T1000 (cell line): ENCODE measurements around the gene USP15.

Experiments
- DNase-seq: peaks from one replicate; lab custom pipeline; 2025; ENCODE audit warnings: mixed read lengths; lab: John Stamatoyannopoulos, UW

USP15 gene

DNA sequence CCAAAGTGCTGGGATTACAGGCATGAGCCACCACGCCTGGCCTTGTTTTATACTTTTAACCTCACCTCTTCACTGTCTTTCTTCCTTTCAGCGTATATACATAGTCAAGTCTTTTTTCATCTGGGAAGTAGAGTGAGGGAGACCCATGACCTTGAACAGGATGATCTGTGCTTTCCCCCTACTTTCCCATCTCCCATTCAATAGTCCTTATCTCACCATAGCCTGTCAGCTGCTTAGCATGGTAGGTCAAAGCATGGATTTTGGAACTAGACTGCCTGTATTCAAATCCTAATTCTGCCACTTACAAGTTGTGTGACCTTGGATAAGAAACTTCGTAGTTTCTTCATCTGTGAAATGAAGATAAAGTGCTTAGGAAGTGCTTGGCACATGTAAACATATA is 110.0 kb downstream of the USP15 start:
- no peak for DNase-seq

DNA sequence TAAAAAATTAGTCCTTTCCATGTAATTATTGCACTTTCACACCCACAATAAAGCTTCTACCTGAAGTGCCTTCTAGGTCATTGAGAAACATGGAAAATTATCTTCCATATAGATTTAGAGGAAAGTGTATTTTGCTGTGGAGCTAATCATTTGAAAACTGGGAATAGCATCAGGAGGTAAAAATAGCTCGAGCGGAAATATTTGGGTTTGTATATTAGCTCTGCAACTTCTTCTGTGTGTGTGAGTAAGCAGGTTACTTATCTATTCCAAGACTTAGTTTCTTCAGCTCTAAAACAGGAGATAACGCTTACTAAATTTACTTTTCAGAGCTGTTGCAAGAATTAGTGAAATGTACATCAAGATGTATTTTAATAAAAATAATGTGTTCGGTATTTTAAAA is 111.5 kb downstream of the USP15 start:
- no peak for DNase-seq

DNA sequence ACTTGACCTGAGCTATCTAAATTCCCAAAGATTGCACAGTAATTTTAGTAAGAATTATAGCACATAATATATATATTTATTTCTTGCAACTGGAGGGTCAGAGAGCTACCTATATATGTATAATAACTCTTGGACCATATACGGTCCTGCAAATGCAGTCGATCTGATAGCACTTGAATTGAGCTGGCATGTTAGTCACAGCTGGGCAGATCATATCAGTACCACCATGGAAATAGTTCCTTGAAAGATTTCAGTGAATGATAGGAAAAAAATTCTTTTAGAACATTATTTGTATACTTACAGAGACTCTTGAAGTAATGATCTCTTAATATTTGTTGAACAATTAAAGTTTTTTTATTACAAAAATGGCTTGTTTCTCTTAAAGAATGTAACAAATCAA is 111.9 kb downstream of the USP15 start:
- DNase-seq = no peak

DNA sequence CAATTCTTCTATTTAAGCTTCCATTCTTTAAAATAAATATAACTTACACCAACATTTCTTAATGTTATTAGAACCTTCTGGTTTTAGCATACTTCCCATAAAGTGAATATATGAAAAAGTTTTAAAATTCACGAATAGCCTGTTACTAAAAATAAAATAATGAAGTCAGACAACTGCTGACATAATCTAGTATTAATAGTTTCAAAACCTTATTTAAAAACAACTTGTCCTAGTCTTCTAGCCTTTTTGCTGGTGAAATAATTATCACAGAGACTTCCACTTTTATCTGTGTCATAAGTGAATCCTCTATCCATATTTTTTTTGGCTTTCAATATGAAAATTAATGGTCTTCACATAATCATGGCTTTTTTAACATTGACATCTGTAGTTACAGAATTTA is 112.6 kb downstream of the USP15 start:
- no peak for DNase-seq

DNA sequence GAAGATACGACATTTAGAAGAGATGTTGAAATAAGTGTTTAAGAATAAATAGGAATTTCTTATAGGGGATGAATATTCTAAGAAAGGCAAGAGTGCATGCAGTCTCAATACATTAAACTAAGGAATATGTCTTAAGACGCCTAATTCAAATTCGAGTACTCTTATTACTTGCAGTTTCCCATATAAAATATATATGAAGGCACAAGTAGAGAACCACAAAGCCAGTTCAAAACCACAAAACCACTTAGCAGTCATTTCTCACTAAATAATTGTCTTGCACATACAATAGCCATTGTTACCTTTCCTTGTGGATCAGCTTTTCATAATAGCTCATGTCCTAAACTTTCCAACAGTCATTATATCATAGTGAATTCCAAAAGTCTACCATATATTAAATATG is 115.4 kb downstream of the USP15 start:
- no peak for DNase-seq

DNA sequence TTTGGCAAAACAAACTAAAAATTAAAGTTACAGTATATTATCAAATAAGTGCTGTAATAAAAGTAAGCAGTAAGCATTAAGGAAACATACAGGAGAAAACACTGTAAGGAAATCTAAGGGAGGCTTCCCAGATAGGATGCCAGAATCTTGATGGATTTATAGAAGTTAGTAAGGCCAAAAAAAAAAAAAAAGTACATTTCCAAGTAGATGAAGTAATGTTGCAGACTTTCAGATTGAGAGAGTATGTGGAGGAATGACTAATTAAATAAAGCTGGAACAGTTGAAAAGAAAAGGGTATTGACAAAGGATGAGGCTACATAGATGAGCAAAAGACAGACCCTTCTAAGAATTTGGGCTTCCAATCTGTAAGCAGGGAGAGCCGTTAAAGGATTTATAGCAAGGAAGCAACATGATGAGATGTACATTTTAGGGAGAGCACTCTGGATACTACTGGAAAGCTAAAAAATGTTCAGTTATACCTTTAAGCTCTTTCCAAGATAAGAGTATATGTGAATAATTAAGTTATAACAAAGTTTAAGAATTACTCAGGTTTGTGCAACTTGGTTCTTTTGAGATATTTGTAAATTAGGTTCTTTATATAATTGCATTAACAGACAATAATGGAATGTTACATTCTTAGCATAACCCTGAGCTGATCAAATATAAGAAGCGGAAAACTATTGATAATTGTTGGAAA is 119.0 kb downstream of the USP15 start:
- DNase-seq = no peak

DNA sequence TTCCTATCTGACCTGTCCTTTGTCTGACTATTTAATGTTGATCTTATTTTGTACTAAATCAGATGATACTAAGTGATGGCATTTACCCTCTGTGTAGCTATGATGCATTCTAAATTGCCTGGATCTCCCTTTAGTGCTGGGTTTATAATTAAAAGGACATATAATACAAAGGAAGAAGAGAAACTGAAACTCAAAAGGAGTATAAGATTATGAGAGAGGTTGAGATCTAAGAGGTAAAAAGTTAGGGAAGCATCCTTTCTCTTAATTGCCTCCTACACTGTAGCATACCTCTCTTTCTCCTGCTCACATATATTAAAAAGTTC is 119.5 kb downstream of the USP15 start:
- DNase-seq = no peak

DNA sequence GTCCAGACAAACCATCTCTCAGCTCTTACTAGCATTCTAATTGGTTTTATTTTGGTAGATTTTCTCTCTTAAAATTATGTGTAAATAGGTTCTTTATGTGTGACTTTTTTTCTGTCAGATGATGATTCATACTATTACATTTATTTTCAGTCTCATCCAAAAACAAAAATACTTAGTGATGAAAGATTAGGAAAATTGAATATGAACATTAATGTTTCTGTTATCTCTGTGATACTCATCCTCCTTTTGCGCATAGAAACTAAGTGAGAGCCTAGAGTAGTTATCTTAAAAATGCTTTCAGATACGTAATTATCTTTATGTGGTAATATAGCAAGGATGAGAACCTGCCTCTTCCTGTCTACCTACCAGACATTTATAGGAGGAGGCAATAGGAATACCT is 122.3 kb downstream of the USP15 start:
- DNase-seq = no peak

DNA sequence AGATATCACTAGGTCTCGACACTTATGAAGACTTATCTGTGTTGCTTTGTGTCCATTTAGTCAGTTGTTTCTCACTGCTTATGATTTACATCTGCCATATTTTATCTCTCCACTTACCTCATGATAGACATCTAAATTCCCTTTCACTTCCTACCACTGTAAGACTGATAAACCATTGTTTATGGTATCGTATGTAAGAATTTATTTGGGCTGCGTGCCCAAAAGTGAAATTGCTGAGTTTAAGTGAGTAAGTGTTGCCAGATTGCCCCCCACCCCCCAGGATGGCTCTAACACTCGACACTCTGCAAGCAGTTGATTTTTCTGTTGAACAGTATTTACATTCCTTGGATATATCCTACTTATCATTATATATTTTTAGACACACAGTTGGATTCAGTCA is 136.5 kb downstream of the USP15 start:
- DNase-seq = no peak

DNA sequence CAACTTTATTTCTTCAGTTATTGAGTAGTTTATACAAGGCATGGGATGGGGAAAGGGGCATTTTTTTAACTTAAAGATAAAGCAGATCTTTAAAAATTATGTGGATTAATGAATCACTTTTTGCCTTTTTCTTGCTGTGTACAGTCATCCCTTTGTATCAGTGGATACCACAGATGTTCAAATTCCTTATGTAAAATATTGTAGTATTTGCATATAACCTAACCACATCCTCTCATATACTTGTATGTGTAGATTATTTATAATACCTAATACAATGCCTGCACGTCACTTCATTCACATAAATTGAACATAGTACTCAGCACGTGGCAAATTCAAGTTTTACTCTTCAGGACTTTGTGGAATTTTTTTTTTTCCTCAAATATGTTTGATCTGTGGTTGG is 139.9 kb downstream of the USP15 start:
- no peak for DNase-seq

DNA sequence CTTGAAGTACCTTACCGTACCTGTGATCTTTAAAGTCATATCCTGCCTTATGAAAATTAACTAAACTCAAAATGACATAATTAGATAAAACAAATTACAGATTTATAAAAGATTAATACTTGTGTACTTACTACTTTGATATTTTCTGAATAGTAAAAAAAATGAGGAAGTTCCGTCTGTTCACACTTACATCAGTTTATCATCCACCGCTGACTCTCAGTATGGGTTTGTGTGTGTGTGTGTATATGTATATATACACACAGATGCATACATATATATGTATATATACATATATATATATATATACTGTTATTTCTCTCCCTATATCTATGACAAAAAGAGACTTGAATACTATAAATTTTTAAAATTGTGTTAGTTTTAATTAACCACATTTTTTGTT is 141.4 kb downstream of the USP15 start:
- no peak for DNase-seq

DNA sequence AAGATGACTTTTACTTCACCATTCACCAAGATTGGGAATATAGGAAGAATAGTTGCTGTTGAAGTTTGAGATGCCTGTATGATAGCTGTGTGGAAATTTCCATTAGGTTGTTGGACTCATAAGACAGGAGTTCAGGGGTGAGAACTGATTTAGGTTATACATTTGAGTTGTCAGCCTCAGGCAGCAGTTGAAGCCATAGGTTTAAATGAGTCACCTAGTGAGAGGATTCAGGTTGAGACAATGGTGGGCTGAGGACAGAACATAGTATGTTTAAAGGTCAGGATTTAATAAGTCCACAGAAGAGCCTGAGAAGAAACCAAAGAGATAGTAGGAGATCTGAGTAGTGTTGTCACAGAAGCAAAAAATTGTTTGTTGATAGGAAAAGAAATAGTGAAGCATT is 142.8 kb downstream of the USP15 start:
- DNase-seq = no peak

DNA sequence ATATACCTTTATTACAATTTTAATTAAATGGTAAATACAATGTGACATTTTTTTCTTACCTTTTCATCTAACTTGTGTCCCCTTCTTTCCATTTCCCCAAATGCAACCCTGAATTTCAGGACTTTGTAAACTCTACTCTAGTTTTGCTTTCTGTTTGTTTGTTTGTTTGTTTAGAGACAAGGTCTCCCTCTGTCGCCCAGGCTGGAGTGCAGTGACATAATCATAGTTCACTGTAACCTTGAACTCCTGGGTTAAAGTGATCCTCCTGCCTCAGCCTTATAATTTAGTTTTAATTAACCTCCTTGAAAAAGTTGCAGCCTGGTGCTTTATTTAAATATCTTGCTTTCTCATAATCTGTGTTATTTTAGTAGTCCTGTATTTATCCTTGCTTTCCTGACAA is 147.4 kb downstream of the USP15 start:
- no peak for DNase-seq

DNA sequence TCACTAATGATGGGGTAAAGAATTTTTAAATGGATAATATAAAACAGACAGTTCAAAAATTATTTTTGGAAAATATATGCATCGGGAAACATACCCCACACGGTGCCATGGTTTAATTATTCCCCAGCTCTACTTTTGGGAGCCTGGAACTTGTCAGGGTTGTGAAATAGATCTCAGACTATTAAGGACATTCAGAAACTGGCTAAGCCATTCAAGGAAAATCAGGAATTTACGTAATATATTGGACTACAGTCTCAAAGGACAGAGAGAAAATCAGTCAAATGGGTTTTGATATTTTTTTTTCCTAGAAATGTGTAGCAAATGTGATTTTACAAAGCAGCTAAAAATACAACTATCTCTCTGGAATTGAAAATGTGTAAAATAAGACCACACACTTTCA is 148.9 kb downstream of the USP15 start:
- DNase-seq = no peak

DNA sequence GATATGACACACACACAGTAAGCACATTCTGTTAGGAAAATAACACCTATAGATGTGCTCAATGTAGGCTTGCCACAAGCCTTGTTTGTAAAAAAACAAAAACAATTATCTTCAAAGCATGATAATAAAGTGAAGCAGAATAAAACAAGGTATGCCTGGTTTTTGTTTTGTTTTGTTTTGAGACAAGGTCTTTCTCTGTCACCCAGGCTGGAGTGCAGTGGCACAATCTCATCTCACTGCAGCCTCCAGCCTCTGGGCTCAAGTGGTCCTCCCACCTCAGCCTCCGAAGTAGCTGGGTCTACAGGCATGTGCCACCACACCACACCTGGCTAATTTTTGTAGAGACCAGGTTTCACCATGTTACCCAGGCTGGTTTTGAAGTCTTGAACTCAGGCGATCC is 154.0 kb downstream of the USP15 start:
- no peak for DNase-seq

DNA sequence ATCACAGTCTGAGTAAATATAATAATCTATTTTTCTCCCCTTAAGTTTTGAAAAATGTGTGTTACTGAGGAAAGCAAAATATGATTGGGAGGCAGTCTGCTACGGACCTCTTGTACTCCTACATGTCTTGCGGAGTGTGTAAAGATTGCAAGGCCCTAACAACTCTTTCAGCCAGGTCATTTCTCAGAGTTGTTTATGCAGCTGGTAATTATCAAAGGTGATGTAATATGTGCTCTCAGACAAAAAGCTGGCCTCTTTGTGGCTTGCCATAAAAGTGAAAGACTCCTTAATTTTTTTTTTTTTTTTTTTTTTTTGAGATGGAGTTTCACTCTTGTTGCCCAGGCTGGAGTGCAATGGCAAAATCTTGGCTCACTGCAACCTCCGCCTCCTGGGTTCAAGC is 165.9 kb downstream of the USP15 start:
- DNase-seq = no peak

DNA sequence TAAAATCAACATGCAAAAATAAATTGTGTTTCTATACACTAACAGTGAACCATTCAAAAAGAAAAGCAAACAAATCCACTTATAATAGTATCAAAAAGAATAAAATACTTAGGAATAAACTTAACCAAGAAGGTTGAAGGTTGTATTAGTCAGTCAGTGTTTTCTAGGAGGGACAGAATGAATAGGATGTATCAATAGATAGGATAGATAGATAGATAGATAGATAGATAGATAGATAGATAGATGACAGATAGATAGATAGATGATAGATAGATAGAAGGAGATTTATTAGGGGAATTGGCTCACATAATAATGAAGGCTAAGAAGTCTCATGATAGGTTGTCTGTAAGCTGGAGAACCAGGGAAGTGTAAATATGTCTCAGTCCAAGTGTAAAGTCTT is 169.3 kb downstream of the USP15 start:
- no peak for DNase-seq

DNA sequence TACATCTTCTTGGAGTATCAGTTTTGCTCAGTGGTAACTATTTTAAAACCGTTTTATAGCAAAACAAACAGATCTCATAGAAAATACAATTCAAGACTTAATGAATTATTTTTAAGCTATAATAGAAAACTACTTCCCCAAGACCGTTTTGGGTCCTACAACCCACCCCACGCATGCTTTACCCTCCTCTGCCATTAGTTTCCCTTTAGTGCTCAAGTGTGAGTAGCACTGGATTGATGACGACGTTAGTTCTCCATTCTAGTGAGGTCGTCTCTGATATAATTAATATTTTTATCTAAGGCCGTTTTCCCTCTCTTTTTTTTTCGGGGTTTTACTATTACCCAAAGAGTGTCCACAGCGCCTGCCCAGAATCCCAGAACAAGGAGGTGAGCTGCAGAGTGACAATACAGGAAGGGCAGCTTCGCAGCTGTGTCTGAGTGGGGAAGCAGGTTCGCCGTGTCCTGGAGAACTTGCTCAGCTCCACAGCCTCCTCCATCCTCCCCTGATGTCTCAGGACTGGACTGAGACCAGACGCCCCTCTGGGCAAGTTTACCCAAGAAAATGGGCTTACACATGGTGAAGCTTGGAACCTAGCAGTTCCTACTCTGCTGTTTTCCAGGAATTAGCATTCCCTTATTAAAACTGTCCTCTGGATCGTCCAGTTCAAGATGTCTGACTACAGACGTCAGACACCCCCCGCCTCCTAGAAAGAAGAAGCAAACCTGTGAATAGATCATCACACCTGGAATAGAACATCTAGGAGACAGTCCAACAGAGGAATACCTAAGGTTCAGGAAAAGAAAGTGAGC is 174.5 kb downstream of the USP15 start:
- DNase-seq = no peak

DNA sequence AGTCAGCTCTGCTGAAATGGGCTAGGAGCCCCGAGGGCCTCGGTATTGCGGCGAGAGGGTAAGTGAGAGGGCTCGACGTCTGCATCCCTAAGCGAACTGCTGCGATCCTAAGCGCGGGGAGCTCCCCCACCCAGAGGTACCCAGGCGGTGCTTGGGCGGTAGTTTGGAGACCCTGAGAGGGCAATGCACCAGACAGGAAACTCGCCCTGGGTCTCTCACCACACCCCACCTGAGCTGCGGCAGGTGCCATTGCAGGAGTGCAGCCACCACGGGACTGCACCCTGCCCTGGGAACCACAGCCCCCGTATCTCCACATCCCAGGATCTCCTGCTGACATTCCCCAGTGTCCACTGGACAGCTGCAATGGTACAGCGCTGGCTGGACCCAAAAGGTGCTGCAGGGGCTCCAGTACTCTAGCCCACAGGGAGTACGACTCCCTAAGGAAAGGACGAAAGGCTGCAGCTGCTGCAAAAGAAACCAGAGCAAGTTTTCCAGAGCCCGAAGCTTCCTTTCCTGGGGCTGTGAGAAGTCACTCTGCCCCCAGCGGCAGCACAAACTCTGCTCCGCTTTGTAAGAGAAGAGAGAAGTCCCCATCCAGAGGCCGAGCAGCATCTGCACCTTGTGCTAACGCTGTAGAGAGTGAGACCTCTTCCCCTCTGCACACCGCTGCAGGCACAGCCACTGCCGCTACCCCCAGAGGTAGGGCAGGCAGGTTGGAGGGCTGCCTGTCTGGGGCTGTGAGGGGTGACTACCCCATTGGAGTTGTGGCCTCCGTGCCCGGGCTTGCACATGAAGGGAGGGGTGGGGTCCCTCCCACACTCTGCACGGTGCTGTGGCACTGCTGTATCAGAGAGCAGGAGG is 175.3 kb downstream of the USP15 start:
- DNase-seq = no peak

DNA sequence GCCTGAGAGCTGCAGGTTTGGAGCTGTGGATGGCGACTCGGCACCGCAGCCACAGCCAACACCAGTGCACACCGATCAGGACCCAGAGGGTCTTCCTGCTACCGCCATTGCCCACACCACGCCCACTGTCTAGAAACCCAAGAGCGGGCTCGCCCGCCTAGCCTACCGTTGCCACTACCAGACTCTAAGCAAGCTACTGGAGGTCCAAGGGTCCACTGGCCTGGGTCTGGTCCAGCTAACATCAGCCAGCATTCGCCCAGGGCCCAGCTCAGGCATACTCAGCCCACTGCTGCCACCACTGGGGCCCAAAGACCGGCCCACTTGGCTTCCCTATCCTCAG is 175.9 kb downstream of the USP15 start:
- DNase-seq = no peak

DNA sequence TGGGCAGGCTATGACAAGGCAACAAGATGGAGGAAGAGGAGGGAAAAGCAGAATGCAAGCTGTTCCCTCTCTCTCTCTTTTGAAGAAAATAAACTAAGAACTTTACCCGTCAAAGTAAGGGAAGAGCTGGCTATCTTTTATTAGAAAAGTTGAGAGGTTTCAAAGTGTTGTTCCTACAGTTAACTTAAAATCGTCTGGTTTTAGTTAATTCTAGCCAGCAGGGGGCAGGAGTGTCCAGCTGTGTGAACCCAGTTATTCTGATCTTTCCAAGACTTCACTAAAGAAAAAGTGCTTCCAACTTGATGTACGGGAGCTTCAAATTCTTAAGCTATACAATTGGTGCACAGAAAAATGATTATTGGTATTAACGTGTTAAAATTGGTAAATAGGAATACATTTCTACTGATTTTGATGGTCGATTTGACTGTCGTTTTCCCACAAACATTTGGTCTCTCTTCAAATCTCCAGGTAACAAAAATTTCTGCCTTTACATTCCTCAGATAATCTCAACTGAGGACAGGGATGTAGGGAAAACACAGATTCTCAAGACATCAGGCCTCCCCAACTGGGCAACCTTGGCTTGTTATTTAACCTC is 178.0 kb downstream of the USP15 start:
- DNase-seq = no peak

DNA sequence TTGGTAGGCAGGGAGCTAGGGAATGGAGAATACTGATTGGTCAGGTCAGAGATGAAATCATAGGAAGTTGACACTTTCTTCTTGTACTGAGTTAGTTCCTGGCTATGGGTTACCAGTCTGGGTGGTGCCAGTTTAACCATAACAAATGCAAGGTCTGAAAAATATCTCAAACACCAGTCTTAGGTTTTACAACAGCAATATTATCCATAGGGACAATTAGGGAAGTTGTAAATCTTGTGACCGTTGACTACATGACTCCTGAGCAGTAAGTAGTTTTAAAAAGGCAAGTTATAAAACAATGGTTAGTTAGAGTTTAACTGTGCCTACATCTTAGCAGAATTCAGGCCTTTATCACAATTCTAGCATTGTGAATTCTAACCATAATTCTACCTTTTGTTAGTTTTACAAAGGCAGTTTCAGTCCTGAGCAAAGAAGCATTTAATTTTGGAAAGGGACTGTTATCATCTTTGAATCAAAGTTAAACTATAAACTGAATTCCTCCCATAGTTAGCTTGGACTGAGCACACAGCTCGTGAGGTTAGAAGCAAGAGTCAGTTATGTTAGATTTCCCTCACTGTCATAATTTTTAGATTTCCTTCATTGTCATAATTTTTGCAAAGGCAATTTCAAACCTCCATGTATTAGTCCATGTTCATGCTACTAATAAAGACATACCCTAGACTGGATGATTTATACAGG is 186.7 kb downstream of the USP15 start:
- DNase-seq = no peak
